Occipital lobe (tissue), 2 donors: Measurements from ENCODE around the gene CCDC88A. TPM values are rescaled to one million over a fixed set of nuclear protein-coding genes. Genes with fewer than 3 reads are reported as not detected.

Source experiments
- DNase-seq: peaks from one replicate; lab custom pipeline; 2025; lab: John Stamatoyannopoulos, UW
- total RNA-seq: library from RNA; depleted of rRNA; stranded (reverse); fragments of >200 nt; gene quantifications from one replicate; pipeline ENCODE4 v1.2.3, GENCODE V29; 2014

The CCDC88A gene
- total RNA-seq, 1 donor from 2014 or later = 388 TPM

DNA sequence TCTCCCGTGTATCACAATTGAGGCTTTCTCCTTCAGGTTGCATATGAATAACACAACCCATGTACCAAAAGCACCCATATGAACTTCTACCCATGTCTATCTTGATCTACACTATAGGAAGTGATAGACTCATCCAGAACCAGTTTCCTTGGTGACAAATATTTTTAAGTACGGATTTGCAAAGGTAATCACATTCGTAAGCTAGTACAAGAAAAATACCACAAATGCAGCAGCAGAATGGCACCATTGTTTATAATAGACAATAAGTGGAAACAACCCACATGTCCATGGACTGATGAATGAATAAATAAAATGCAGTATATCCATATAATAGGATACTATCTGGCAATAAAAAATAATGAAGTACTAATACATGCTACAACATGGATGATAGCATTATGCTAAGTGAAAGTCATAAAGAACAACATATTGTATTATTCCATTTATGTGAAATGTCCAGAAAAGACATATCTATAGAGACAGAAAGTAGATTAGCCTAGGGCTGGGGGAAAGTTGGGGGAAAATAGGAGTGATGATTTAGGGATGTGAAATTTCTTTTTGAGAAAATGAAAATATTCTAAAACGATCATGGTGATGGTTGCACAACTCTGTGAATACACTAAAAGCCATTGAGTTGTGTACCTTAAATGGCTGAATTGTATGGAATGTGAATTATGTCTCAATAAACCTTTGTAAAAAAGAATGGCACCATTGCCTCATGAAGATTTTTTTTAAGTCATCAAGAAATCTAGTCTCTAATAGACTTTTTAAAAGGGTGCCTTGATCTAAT is 3.4 kb upstream of the CCDC88A start:
- DNase-seq = no peak

DNA sequence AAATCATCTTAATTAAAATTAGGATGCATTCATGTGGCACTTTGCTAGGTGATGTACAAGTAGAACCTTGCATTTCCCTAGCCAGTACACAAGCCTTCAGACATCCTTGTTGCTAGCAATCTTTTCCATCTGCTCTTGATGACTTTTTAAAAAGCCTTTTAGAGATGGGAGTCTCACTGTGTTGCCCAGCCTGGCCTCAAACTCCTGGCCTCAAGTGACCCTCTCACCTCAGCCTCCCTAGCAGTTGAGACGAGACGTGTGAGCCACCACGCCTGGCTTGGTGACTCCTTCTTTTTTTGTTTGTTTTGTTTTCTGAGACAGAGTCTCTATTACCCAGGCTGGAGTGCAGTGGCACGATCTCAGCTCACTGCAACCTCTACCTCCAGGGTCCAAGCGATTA is 1.7 kb upstream of the CCDC88A start:
- no peak for DNase-seq

DNA sequence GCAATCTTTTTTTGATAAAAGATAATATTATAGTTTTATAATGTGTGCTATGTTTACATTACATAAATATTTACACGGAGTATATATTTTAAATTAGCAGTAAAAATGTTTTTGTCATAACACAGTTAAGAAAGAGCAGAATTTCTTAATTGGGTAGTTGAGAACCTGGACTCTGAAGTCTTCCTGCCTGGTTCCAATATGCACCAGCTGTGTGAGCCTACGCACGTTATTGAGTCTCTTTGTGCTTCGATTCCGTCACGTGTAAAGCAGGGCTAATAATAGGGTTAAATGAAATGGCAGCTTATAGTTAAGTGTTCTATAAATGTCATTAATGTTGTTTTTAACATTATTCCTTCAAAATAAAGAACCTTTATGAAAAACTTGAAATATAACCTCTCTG is 1.2 kb upstream of the CCDC88A start:
- no peak for DNase-seq

DNA sequence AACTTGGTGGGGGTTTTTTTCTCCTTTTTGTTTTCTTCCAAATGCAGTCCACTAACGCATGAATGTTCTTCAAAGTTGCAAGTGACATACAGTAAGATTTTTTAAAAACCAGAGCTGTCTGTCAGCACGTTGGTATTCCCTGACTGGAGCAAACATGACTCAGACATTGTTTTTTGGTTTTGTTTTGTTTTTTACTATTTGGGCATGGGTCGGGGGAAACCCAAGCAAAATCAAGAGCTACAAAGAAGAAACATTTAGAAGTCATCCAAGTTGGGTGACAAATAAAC is 726 bp upstream of the CCDC88A start:
- DNase-seq = no peak

DNA sequence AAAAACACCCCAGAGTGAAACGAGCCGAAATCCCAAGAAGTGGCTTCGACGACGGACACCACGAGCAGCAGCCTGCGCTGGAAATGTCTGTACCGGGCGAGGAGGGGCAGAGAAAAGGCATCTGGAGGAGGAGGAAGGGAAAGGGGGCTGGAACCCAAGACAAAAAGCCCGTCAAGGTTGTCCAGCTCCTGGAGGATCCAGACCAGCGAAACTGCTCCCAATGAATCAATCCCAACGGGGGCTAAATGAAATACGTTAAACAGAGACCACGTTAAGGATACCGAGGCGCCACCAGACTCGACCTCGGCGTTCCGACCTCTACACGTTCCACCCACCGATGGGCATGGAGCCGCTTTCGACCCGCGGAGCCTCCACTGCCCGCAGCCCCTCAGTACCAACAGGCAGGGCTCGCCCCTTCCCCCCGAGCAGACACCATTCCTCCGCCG is 400 bp downstream of the CCDC88A start:
- peak; percentile 56 for DNase-seq

DNA sequence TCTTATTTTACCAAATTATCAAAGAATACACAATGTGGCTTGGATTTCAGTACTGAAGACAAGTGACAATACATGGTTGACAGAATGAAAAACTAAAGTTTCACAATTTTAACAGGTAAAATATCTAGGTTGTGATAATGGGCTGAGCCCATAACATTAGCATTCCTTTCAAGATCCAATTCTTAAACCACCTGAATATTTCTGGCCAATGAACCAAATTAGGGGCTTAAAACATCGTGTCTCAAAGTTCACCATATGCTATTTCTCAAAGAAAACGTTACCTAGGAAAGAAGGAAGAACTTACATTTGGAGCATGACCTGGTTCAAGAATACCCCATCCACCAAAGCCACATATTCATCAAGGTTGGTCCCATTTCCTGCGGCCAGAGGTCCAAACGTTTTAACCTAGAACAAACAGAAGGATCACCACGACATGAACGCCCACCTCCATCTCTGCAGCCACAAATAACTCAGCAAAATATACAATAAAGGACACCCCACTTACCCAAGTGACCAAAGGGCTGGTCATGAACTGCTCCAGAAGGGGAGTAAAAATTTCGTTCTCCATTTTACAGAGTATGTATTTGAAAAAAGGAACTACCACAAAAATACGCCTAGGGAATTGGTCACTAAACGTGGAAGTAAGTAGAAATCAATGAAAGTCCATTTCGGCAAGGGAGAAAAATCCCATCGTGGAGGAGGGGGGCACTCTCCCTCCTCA is 984 bp downstream of the CCDC88A start:
- DNase-seq = no peak

DNA sequence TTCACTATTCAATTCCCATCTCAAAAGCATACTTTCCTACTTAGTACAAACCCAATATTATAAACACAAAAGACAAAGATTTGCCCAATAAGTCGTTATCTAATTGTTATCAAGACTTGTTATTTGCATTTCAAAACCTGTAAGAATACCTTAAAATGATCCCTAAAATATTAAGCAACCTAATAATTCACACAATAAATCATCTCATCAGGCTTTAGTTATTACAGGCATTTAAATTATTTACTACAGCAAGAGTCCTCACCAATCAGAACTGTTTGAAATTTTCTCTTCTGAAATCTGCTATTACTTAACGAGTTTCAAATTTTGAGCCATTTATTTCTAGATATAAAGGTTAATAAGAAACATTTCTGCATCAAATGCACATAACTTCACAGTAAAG is 1.6 kb downstream of the CCDC88A start:
- DNase-seq = no peak

DNA sequence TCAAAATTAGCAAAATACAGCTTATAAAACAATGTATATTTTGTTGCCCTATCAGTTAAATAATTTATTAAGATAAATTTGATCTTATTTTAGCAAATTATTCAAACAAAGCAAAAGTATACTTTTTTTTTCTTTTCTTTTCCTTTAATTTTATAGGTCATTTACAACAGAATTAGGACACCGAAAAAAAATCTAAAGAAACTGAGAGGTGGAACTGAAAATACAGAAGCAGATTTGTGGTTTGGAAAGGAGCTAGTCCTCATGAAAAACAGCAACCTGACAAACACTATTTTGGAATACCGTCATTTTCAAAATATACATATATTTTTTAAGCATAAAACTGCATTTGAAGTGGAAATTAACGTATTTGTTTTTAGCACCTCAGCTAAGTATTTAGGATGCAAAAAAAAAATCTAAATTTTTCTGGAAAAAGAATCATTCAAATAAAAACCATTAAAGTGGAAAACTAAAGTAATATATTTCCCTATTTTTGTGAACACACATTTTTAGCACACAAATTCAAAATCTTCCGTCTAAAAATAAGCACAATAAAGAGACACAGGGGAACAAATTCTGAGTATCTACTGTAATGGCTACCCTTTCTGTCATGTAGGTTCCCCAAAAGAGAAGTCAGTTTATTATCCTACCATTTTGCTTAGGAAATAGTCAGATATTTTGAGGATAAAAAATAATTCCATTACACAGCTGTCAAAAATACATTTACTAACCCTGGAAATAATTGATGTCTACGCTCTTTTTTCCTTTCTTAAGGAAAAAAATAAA is 2.7 kb downstream of the CCDC88A start:
- no peak for DNase-seq

DNA sequence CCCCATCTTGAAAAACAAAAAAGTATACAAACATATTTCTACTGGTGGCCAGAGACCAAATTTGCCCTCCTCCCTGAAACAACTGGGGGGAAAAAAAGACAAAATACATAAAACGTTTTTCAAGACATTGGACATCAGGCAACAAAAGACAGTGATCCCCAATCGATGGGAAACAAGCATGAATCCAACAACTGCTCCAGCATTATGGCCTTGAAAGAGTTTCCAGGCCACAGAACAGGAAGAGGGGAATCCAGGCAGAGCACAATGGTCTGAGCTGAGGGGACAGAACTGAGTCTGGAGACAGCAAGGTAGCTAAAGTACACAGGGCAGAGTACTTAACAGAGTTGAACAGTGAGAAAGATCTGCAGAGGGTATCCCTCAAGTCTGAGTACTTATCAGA is 4.4 kb downstream of the CCDC88A start:
- DNase-seq = no peak

DNA sequence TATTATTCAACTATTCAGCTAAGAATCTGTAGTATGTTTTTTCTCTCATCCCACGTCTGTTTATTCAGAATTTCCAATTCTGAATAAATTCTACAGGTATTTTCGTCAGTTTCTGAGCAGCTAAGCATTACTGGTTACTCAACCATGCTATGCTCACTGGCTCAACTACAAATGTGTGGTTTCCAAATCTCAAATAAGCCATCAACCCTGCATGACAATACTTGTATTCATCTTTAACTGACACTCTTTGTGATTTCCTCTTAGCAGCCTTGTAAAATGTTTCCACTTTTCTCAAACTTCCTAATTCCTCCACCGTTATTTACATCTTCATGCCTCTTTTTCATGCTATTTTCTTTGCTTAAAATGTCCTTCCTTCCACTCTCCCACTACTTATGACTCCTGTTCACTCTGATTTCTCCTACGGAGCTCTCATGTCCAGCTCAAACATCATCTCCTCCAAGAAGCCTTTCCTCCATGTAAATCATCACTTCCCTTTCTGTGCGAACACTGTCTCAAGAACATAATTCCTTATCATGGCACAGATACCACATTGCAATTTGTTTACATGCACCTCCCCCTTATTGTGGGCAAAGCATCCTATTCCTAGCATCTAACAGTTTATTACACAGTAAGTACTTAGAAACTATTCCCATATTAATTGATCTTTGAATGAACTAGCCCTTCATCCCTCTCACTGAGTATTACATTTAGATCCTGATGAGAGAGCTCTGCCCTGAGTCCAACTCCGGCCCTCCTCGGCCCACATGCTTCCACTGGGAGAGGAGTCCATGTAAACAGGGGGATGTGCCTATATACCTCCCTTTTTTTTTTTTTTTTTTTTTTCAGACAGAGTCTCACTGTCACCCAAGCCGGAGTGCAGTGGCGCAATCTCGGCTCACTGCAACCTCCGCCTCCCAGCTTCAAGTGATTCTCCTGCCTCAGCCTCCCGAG is 10.5 kb downstream of the CCDC88A start:
- no peak for DNase-seq

DNA sequence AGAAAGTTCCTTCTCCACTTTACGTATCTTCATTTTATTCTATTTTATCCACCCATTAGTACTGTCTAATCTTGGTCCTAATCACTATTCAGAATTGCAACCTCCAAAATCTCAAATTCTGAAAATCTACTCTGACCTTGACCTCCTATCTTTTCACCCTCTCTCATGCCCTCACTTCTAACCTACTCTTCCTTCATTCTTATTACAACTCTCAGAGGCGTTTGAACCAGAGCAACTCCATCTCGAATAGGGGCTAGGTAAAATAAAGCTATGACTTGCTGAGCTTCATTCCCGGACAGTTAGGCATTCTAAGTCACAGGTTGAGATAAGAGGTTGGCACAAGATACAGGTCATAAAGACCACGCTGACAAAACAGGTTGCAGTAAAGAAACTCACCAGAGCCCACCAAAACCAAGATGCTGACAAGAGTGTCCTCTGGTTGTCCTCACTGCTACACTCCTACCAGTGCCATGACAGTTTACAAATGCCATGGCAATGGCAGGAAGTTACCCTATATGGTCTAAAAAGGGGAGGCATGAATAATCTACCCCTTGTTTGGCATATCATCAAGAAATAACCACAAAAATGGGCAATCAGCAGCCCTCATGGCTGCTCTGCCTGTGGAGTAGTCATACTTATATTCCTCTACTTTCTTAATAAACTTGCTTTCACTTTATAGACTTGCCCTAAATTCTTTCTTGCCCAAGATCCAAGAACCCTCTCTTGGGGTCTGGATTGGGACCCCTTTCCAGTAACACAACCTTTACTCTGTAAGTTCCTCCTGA is 11.4 kb downstream of the CCDC88A start:
- DNase-seq = no peak

DNA sequence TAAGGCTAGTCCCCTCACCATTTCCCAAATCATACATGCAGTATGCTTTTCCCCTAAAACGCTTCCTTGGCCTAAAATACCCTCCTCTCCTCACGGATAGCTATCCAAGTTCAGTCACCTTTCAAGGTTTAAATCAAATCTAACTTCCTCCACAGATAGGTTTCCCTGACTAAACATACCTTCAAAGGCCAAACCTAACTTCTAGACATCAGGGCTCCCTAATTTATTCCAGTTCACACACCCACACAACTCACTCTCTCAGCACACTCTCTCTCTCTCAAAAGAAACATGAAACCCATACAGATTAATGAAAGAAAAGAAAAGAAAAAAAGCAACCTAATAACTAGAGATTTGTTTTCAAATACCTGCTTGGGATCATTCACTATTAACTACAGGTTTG is 14.5 kb downstream of the CCDC88A start:
- no peak for DNase-seq

DNA sequence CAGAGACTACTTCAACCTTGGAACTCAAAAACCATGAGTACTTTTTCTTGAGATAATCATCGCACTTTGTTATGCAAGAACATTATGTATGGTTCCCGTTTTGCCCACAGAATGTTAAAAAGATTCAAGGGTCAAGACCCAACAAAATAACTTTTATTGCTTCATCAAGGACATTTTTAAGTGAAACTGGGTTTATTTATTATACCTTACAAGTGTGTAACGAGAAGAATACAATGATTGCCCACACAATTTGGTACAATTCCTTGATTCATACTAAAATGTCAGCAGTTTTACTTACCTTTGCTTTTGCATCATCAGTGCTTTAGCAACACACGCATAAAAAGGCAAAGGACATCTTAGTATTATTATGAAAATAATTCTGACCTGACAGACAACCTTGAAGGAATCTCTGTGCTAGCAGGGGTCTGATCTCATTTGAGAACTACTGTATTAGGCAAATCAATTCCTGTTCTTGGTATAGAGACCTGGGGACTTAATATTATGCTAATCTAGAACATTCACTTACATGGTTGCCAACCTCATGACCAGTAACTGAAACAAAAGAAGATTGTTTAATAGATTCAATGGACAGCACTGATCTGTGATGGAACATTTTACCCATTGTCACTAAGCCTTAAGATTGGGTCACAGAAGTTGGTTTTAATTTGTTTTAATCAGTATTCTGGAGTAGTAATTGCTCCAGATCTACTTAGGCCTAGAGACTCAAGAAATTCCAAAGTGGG is 16.2 kb downstream of the CCDC88A start:
- DNase-seq = no peak

DNA sequence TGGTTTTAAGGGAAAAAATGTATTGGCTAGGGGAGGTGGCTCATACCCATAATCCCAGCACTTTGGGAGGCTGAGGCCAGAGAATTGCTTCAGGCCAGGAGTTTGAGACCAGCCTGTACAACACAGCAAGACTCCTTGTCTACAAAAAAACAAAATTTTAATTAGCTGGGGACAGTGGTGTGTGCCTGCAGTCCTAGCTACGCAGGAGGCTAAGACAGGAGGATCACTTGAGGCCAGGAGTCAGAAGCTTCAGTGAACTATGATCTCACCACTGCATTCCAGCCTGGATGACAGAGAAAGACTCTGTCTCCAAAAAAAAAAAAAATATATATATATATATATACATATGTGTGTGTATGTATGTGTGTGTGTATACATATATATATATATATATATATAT is 18.5 kb downstream of the CCDC88A start:
- DNase-seq = no peak

DNA sequence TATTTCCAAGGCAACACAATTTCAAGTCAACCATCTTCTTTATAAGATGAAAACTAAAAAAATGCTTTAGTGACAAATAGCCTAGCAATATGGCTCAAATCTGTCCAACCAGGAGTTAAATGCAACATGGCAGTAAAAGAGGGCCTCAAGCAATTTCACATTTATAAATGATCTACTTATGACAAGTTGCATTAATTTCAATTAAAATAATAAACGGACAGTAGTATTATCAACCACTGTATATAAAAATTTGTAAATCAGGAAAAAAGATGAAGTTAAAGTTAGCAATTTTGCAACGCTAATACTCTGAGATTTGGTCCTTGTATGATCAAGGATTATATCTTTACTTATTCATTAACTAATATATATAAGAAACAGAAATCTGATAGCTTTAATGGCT is 19.3 kb downstream of the CCDC88A start:
- no peak for DNase-seq

DNA sequence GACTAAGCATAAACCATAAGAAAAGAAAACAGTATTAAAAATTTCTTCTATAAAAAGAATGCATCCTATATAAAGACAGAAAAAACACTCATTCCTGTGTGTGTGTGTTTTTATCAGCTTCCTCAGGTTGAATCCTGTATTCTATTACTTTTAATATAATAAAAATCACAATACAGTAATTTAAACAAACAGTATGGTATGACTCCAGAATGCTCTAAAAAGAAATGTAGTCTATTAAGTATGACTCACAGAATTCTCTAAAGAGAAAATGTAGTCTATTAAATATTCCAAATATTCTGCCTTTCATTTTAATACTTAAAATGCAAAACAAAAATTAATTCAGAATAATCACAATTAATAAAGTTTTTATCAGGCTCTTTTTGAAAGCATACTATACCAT is 19.8 kb downstream of the CCDC88A start:
- DNase-seq = no peak

DNA sequence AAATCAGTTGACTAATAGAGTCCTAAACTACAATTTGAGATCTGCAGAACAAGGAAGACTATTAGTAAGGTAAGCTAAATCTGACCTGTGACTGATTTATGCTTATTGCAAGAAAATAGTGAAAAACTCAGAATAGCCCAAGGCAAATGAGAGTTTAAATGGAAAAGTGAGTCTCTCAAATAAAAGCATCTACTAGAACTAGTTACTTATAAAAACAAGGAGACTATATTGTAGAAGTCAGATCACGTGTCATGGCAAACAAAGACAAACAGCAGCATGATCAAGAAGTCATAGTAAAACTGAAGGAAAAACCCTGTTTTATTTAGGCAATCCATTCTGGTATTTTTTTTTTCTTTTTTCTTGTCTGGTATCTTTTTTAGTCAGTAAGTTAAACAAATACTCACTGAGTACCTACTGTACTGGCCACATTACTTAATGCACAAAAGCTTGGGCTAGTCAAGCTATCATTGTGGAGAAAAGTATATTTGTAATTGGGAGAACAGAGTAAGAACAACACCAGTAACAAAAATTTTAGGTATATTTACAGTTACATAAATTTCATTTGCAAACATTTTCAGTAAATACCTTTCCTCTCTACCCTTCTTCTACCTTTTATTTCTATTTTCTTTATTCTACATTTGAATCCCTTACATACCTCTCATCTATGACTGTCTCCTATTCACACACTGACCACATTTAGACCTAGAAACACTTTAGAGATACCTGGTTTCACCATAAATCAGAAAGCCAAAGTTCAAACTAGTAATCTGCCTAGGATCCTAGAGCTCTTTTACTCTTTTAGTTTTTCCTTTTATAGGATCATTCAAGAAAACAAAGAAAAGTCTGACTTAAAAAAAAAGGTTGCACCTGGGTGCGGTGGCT is 23.7 kb downstream of the CCDC88A start:
- no peak for DNase-seq

DNA sequence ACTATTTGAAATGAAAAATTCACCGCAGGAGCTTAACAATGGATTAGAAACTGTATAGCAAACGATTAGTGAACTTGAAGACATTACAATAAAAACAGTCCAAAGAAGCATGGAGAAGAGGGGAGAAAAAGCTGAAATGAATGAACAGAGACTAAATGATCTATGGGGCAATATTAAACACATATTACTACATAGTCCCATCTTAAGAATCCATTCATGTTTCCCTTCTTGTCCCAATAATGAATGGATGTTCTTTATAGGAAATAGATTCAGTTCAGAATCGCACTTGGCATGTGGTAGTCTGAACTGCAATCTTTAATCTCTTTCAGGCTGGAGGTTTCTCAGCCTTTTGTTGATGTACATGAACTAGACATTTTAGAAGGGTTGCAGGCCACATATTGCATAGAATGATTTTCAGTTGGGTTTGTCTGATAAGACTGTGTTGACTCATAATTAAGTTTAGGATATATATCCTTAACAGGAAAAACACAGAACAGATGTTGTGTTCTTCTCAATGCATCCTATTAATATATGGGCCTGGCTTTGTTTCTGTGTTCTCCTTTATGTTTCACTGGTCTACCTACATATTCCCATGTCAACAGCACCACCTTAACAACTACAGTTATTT is 27.9 kb downstream of the CCDC88A start:
- DNase-seq = no peak
